NCI-H1417 (cell line): Measurements from ENCODE around the gene C11orf65.
A peak's percentile ranks its signal among the peaks of the same experiment; 100 is the strongest.

Source experiments
- DNase-seq, 3 experiments: peaks; one replicate each; lab custom pipeline; 2025; lab: John Stamatoyannopoulos, UW

C11orf65 gene

GRCh38 chr11:108467091-108467823 lies at the start of gene C11orf65:
Gene C11orf65, minus strand, starts transcription at chr11:108467529. Its CDS starts 5,970 bp downstream, at chr11:108461559.
- DNase-seq: peak; percentile 98 to 100 (median 99)

GRCh38 chr11:108516125-108516524 lies 48.8 kb upstream of the C11orf65 start:
- no peak for DNase-seq

GRCh38 chr11:108512708-108513107 lies 45.4 kb upstream of the C11orf65 start:
- no peak for DNase-seq

GRCh38 chr11:108511851-108512474 lies 44.6 kb upstream of the C11orf65 start:
- no peak for DNase-seq

- no peak for DNase-seq
Observed at GRCh38 chr11:108508653-108509593, 41.6 kb upstream of the C11orf65 start.

GRCh38 chr11:108501396-108501795 lies 34.1 kb upstream of the C11orf65 start:
- no peak for DNase-seq

- no peak for DNase-seq
Observed at GRCh38 chr11:108500721-108501120, 33.4 kb upstream of the C11orf65 start.

GRCh38 chr11:108500169-108500568 lies 32.8 kb upstream of the C11orf65 start:
- DNase-seq: no peak

- peak in 1 of 3 experiments; percentile 23 for DNase-seq
Observed at GRCh38 chr11:108498816-108499408, 31.6 kb upstream of the C11orf65 start.

GRCh38 chr11:108498046-108498815 lies 30.9 kb upstream of the C11orf65 start, which contains the start of gene POGLUT3:
Gene POGLUT3, minus strand, starts transcription at chr11:108498384. Its CDS starts 18 bp downstream, at chr11:108498366.
- peak; percentile 12 to 91 (median 90) for DNase-seq

- peak; percentile 50 to 94 (median 91) for DNase-seq
Observed at GRCh38 chr11:108497317-108498045, 30.2 kb upstream of the C11orf65 start.

GRCh38 chr11:108496643-108497256 lies 29.4 kb upstream of the C11orf65 start:
- peak in 1 of 3 experiments; percentile 53 for DNase-seq

- no peak for DNase-seq
Observed at GRCh38 chr11:108495326-108495725, 28.0 kb upstream of the C11orf65 start.

GRCh38 chr11:108494182-108494581 lies 26.9 kb upstream of the C11orf65 start:
- peak in 2 of 3 experiments; percentile 12 to 65 for DNase-seq

GRCh38 chr11:108491936-108492335 lies 24.6 kb upstream of the C11orf65 start:
- no peak for DNase-seq

- no peak for DNase-seq
Observed at GRCh38 chr11:108486828-108487227, 19.5 kb upstream of the C11orf65 start.

- no peak for DNase-seq
Observed at GRCh38 chr11:108486331-108486730, 19.0 kb upstream of the C11orf65 start.

GRCh38 chr11:108483163-108483562 lies 15.8 kb upstream of the C11orf65 start:
- DNase-seq: no peak

GRCh38 chr11:108474664-108475463 lies 7.5 kb upstream of the C11orf65 start:
- DNase-seq: no peak
